ENCODE data around the gene GNG8. TPM values are rescaled to one million over a fixed set of nuclear protein-coding genes. Genes with fewer than 3 reads are reported as not detected.

The GNG8 gene
- total RNA-seq, 1 experiment from 2014 or later: not detected

GRCh38 chr19:46607448-46607841 lies 28.6 kb downstream of the GNG8 start:
- no peak overlapping the region for H4K91ac ChIP-seq (ENCODE audit: insufficient read length, low read depth, low read length)
- Mint-ChIP-seq H3K36me3 (ENCODE audit: insufficient read depth in 1 of 3, low read depth in 3 of 3) (peaks cover 28 to 53% (median 52%) of the 10 kb centered on the region in 3 experiments; a peak in 6 of 7 replicates), H3K27ac (no peak overlapping the region), H3K4me1 (peaks cover 13 to 25% of the 10 kb centered on the region in 2 experiments), H3K27me3 (ENCODE audit: low read depth) (no peaks in the 10 kb centered on the region), H3K4me3 (no peak overlapping the region), H3K9me3 (no peaks in the 10 kb centered on the region)
- H3K27me3 ChIP-seq (ENCODE audit: insufficient read depth, low read length): no peaks in the 10 kb centered on the region
- H2AK5ac ChIP-seq (ENCODE audit: insufficient read length, low read length): no peak overlapping the region
- H3K56ac ChIP-seq (ENCODE audit: insufficient read length, low read depth, low read length): no peak overlapping the region
- H3K4me2 ChIP-seq (ENCODE audit: insufficient read depth, insufficient read length, low read length): no peak overlapping the region
- no peak overlapping the region for H3K4ac ChIP-seq (ENCODE audit: low read depth, low read length)
- peaks cover 4% of the 10 kb centered on the region for H3K79me1 ChIP-seq (ENCODE audit: insufficient read depth, low read depth, low read length, poor library complexity, severe bottlenecking)
- TF ChIP-seq CTCF (conservative IDR thresholded peaks at IDR 0.05): no peak
- no peak overlapping the region for H3K23ac ChIP-seq (ENCODE audit: insufficient read length, low read depth, low read length)
- no peaks in the 10 kb centered on the region for H4K20me1 ChIP-seq (ENCODE audit: control insufficient read depth, insufficient read depth, insufficient read length)
- WGBS (ENCODE audit: extremely low coverage, insufficient read length, low lambda C conversion rate): no CpG with 5 or more reads among the region's 12 CpGs
- no peak overlapping the region for H4K8ac ChIP-seq (replicated peaks; ENCODE audit: insufficient read length, low read depth, low read length)
- H3K9ac ChIP-seq (ENCODE audit: extremely low read depth, insufficient read length, low read length): no peak overlapping the region
- no peak overlapping the region for H4K5ac ChIP-seq (ENCODE audit: insufficient read length, low read depth, low read length)
- no peaks in the 10 kb centered on the region for H3K4me1 ChIP-seq (ENCODE audit: insufficient read depth, low read length)
- H3K18ac ChIP-seq (ENCODE audit: insufficient read length, low read depth, low read length): no peak overlapping the region
- no peak overlapping the region for H2AFZ ChIP-seq (ENCODE audit: low read length)
- no peak overlapping the region for H3K27ac ChIP-seq (ENCODE audit: insufficient read length, low read depth, low read length)
- H2BK5ac ChIP-seq (ENCODE audit: insufficient read length, low read length): no peak overlapping the region
- no peak overlapping the region for H2BK120ac ChIP-seq (ENCODE audit: low read depth, low read length, poor library complexity, severe bottlenecking)
- peaks cover 5% of the 10 kb centered on the region; the same call in 1 of the 2 replicates for H3K79me2 ChIP-seq (ENCODE audit: insufficient read depth, low read length)
- H3K23me2 ChIP-seq (ENCODE audit: insufficient read length, low read depth, low read length, poor library complexity, severe bottlenecking): peaks cover 2% of the 10 kb centered on the region
- no peak overlapping the region for H3K14ac ChIP-seq (ENCODE audit: insufficient read depth, low read length)
- H2BK20ac ChIP-seq (ENCODE audit: low read depth, low read length, poor library complexity, severe bottlenecking): no peak overlapping the region
- H3K9me3 ChIP-seq (ENCODE audit: control insufficient read depth, low read depth, low read length): no peaks in the 10 kb centered on the region
- no peak overlapping the region for H2BK12ac ChIP-seq (ENCODE audit: insufficient read length, low read depth, low read length)
- no peak for DNase-seq
- H3T11ph ChIP-seq (ENCODE audit: low read length): no peak overlapping the region
- H2BK15ac ChIP-seq (ENCODE audit: low read depth, low read length): no peak overlapping the region
